ENCODE results near the gene NEK7.
A peak's percentile ranks its signal among the peaks of the same experiment; 100 is the strongest.
"Not testable (repeated sequence)": the region's sequence is repeated elsewhere in the genome, so short reads cannot be mapped to it uniquely, and the experiment has no call there.

The NEK7 gene

GRCh38 chr1:198298640-198299039 lies 141.8 kb downstream of the NEK7 start:
- DNase-seq: no peak

- no peak for DNase-seq
These were observed 143.7 kb downstream of the NEK7 start for GRCh38 chr1:198300451-198300850.

DNA sequence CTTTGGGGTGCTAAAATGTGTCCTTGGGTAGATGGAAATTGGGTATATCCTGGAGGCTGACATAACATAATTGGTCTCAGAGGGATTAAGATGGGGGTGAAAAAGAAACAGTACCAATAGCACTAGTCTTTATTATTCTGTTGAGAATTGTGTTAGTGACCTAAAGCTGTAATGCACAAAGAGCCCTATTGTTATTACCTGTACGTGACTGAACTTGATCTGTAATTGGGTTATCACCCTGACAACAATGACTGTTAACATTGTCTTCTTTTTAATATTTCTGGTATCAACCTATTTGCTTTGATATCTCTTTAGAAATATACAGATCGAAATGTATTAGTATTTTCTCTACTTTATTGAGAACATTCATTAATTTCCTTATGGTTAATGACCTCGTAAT lies 147.6 kb downstream of the NEK7 start:
- DNase-seq: no peak

DNA sequence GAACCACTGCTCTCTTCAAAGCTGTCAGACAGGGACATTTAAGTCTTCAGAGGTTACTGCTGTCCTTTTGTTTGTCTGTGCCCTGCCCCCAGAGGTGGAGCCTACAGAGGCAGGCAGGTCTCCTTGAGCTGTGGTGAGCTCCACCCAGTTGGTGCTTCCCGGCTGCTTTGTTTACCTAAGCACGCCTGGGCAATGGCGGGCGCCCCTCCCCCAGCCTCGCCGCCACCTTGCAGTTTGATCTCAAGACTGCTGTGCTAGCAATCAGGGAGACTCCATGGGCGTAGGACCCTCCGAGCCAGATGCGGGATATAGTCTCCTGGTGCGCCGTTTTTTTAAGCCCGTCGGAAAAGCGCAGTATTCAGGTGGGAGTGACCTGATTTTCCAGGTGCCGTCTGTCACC lies 158.0 kb downstream of the NEK7 start:
- not testable (repeated sequence) for DNase-seq

- not testable (repeated sequence) for DNase-seq
These were observed 158.5 kb downstream of the NEK7 start for GRCh38 chr1:198315331-198315730.

GRCh38 chr1:198316546-198317100 lies 159.8 kb downstream of the NEK7 start:
- DNase-seq: no peak

DNA sequence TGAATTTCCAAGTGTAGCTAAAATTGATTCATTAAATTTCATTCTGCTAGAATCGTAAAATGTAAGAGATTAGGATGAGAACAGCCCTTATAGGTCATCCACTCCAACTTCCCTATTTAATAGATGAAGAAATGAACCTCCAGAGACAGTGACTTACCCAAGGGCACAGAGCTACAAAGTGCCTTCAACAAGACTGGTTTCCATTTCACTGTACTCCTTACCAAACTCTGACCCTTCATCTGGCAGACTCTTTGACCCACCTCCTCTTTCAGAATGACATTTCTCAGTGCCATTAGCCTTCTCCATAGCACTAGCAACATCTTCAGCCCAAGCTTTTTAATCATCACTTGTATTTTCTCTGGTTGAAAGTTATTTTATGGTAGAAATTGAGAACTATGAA lies 161.3 kb downstream of the NEK7 start:
- DNase-seq: no peak

DNA sequence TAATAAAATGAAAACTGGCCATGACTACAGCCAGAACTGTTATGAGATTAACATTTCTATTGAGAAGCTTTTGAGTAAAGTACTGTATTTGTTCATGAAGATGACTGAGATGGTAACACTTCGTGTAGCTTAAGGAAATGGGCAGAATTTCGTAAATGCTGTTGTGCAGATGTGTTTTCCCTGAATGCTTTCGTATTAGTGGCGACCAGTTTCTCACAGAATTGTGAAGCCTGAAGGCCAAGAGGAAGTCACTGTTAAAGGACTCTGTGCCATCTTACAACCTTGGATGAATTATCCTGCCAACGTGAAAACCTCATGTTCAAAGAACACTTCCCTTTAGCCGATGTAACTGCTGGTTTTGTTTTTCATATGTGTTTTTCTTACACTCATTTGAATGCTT lies 164.0 kb downstream of the NEK7 start:
- no peak for DNase-seq

DNA sequence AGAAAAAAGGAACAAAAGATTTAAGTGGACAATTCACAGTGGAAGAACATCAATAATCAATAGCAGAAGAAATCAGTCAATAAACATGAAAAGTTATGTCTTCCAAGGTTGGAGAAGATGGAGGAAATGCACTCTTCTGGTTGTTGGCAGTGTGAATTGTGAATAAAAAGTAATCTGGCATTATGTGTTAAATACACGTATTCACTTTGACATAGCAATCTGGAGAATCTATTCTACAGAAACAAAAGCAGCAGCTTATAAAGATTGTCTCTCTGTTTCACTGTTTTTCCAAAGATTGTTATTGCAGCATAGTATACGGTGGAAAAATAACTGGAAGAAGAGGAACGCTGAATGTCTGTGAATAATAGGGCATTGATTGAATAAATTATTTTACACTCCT lies 169.4 kb downstream of the NEK7 start:
- no peak for DNase-seq

DNA sequence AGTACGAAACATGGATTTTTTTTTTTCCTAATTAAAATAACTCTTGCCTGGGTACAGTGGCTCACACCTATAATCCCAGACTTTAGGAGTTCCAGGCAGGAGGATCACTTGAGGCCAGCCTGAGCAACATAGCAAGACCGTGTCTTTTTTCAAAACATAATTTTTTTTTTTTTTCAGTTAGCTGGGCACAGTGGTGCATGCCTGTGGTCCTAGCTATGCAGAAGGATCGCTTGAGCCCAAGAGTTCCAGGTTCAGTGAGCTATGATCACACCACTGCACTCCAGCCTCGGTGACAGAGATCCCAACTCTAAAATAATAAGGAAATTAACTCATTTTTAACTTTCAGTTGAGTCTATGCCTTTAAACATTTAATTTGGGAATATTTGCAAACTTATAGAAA lies 170.1 kb downstream of the NEK7 start:
- DNase-seq: peak; percentile 27

- DNase-seq: no peak
These were observed 171.7 kb downstream of the NEK7 start for GRCh38 chr1:198328458-198329032.

DNA sequence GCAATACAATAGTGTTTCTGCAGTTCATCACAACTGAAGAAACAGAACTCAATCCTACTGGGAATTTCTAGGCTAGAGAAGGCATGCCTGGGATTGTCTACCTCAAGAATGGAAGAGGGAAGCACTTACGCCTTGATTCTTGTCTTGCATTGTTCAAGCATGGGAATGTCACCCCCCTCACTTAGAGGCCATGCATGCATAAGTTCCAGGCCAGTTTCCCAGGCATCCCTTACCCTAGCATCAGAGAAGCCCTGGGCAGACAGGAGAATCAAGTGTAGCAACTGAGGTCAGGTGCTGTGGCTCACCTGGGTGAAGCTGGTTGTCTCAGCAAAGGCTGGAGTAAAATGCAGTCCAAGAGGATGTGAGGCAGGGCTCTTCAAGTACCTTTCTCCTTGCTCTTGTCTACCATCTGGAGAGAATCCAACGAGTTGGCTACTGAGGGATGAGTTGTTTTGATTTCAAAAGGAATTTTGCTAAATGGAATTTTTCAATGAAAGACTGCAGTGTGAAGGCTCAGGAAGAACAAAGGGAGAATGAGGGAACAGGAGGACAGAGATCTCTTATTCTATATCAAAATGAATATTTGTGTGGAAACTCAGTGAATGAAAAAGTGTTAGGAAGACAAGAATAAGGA lies 174.3 kb downstream of the NEK7 start:
- DNase-seq: peak; percentile 42

DNA sequence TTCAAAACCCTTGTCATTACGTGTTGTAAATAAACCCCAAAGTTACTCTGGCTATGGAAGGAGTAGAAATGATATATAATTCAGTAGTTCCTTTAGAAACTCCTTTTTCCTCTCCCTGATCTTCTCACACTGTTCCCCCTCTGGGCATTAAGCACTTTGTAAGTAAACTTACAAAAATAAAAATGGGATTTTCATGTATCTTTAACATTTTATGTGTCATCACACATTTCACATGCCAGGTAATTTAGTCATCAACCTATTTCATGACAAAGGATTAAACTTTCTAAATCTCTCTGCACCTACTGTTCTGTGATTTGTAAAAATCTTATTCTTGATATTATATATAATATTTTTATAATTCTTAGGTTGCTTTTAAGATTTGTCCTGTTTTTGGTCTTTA lies 176.9 kb downstream of the NEK7 start:
- peak; percentile 59 for DNase-seq

- DNase-seq: no peak
These were observed 178.9 kb downstream of the NEK7 start for GRCh38 chr1:198335663-198336062.

DNA sequence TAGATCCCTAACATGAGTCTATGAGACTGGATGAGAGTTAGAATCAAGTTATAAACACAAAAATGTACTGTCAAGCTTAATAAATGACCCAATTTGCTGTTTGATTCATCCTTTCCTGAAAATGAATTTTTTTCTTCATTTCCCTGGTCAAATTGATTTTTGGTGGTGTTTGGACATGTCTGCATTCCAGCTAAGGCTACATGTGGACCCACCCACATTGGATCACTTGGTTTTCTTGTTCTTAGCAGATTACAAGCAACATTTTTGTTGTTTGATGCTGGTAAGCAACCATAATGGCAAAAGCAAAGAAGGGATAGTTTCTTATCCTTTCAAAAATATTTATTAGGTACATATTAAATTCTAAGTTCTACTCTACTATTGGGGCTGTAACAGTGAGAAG lies 181.1 kb downstream of the NEK7 start:
- DNase-seq: no peak

- DNase-seq: no peak
These were observed 183.3 kb downstream of the NEK7 start for GRCh38 chr1:198340139-198340538.

DNA sequence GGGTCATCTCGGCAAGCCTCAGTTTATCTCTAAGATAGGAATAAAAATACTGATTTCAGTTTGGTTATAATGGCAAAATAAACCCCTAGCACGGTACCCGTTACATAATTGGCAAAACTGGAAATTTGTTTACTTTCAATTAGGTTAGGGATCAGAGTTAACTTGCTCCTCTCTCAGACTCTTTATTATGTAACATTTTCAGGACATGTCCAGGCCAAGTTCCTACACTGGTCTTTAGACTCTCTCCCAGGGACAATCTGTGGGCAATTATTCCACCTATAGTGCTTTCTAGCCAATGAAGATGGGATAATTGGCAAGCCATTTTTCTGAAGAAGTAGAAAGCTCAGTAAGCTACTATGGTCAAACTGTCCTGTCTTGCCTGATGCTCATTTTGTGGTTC lies 189.4 kb downstream of the NEK7 start:
- no peak for DNase-seq

- no peak for DNase-seq
These were observed 193.7 kb downstream of the NEK7 start for GRCh38 chr1:198350456-198350855.

- DNase-seq: no peak
These were observed 196.3 kb downstream of the NEK7 start for GRCh38 chr1:198352975-198353695.

- no peak for DNase-seq
These were observed 201.1 kb downstream of the NEK7 start for GRCh38 chr1:198357937-198358336.

DNA sequence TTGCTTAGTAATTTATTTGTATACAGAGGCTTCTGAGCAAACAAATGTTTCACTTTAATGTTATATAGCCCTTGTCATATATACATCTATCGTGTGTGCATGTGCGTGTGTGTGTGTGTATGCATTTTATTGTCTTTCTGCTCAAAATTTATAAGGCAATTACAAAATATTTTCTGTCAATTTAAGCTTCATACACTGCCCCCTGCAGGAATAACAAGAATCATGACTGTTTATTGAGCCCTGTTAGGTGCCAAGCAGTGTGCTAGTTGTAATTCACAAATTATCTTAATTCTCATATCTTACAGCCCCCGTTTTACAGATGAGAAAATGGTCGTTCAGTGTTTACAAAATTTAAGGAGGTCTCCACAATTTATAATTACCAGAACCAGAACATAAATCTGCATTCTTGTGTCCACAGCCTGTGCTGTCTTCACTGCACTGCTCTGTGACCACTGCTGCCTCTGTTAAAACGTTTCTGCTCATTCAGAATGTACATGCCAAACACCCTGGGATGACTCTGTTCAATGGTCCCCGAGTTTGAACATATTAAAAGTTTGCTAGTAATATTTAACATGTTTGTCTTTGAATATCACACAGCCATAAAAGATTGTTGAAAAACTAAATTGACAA lies 202.3 kb downstream of the NEK7 start:
- peak; percentile 4 for DNase-seq

DNA sequence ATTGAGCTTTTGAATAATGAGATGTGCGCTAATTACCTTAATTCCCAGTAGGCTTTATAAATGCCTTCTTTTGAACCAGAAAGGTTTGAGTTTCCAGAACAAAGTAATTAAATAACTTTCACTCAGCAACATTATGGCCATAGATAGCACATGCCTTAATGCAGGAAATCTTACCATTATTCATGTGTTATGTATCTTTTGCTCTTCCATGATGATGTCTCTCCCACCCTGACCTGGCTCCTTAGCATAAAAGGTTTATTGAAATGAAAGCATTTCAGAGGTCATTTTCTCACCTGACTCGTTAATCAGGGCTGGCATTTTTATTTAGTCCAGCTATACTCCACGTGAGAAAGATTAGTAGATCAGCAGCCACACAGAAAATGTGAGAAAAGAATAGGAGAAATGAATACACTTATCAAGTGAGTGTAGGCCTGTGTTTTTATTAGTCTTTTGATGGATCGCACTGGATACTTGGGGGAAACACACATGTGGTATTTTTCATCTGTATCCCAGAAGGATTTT lies 203.5 kb downstream of the NEK7 start:
- no peak for DNase-seq

DNA sequence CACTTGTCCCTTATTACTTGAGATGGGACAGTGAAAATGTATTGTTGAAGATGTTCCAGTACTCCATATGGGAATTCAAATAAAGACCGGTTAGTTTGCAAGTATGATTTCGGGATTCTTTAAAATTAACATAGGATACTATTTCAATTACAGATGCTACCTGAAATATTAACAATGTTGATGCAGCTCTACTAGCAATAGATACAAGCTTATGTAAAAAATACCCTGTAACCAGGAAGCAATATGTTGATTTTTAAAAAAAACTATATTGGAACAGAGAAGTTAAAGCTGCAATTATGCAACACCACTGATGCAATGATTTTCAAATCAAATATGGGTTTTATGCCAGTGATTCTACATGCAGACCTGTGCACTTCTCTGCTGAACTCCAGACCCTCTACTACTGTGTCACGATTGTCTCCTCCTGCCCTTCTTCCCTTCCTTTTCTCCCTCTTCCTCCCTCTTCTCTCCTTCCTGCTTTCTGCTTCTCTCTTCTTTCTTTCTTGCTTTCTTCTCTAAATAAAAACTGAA lies 204.5 kb downstream of the NEK7 start:
- no peak for DNase-seq
